Loucy (cell line): ENCODE data around the gene ADIG.

Source experiments
- EZH2phosphoT487 ChIP-seq: fragments of 200-600 bp; IDR thresholded peaks from 2 replicates; pipeline ENCODE4 v1.6.1; 2018; ENCODE audit warnings: antibody characterized with exemption, mild to moderate bottlenecking, moderate library complexity, borderline replicate concordance
- TF ChIP-seq, protein P1 (sequence below): fragments of 200-600 bp; sonication (generic); conservative IDR thresholded peaks from 2 replicates; pipeline ENCODE4 v1.5.1; 2014; ENCODE audit warnings: mild to moderate bottlenecking, antibody characterized with exemption, low read length

DNA sequence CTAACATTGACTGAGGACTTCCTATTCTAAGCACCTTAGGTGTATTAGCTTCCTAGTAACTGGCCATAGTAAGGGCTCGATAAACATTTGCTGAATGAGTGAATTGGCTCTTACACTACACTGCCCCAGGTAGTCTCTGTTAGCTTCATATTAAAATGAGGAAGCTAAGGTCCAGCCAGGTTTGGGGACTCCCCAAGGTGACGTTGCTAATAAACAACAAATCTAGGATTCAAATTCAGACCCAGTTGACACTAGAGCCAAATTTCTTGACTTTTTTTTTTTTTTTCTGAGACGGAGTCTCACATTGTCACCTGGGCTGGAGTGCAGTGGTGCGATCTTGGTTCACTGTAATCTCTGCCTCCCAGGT is 36.8 kb downstream of the ADIG start:
- TF ChIP-seq, protein P1, sequence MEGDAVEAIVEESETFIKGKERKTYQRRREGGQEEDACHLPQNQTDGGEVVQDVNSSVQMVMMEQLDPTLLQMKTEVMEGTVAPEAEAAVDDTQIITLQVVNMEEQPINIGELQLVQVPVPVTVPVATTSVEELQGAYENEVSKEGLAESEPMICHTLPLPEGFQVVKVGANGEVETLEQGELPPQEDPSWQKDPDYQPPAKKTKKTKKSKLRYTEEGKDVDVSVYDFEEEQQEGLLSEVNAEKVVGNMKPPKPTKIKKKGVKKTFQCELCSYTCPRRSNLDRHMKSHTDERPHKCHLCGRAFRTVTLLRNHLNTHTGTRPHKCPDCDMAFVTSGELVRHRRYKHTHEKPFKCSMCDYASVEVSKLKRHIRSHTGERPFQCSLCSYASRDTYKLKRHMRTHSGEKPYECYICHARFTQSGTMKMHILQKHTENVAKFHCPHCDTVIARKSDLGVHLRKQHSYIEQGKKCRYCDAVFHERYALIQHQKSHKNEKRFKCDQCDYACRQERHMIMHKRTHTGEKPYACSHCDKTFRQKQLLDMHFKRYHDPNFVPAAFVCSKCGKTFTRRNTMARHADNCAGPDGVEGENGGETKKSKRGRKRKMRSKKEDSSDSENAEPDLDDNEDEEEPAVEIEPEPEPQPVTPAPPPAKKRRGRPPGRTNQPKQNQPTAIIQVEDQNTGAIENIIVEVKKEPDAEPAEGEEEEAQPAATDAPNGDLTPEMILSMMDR, result no peak
- no peak for TF ChIP-seq EZH2phosphoT487
